PC-3 (cell line): ENCODE data around the gene IL12B. TPM values are rescaled to one million over a fixed set of nuclear protein-coding genes. Genes with fewer than 3 reads are reported as not detected.

Experiments used
- ATAC-seq: fragments of 200-7000 bp; cut with Tn5 transposase; 2 replicates; pipeline ENCODE4 v1.9.1; 2020; ENCODE audit warnings: mild to moderate bottlenecking, moderate library complexity
- BruUV-seq: library from RNA; stranded (reverse); fragments of 400-500 nt; replicated peaks from 2 replicates; lab custom pipeline; 2021; lab: Mats Ljungman, UMichigan
- CTCF ChIA-PET: fragments of 300-600 bp; sonication (Branson Sonifier 250); formaldehyde crosslinking; loops from one replicate; lab custom pipeline; 2022; ENCODE audit warnings: antibody characterized with exemption; lab: Charles Lee
- POLR2A ChIA-PET: fragments of 300-600 bp; sonication (Branson Sonifier 250); formaldehyde crosslinking; loops from one replicate; lab custom pipeline; 2022; ENCODE audit warnings: antibody characterized with exemption; ENCODE audit not compliant: unreplicated experiment; lab: Charles Lee
- DNase-seq: peaks from one replicate; pipeline ENCODE4 v3.0.0-alpha.2; 2015
- H2AFZ ChIP-seq: fragments of 300-600 bp; sonication (generic); 2 replicates; pipeline ENCODE4 v1.6.0; 2016; ENCODE audit warnings: antibody characterized with exemption, low read length
- H3F3A ChIP-seq: fragments of 300-600 bp; sonication (generic); one replicate; pipeline ENCODE4 v1.6.0; 2017; ENCODE audit warnings: antibody characterized with exemption, low read length, control low read depth, mild to moderate bottlenecking; ENCODE audit not compliant: unreplicated experiment
- H3K27ac ChIP-seq: fragments of 300-600 bp; sonication (generic); 2 replicates; pipeline ENCODE4 v1.5.1; 2016; ENCODE audit warnings: mild to moderate bottlenecking, low read length
- H3K27me3 ChIP-seq: fragments of 300-600 bp; sonication (generic); 2 replicates; pipeline ENCODE4 v1.6.1; 2016; ENCODE audit warnings: low read length, mixed read lengths
- H3K36me3 ChIP-seq: fragments of 300-600 bp; sonication (generic); 2 replicates; pipeline ENCODE4 v1.6.1; 2016; ENCODE audit warnings: low read depth, mixed run types, low read length, mixed read lengths
- H3K4me1 ChIP-seq: fragments of 300-600 bp; sonication (generic); 2 replicates; pipeline ENCODE4 v1.5.1; 2016; ENCODE audit warnings: low read length; ENCODE audit not compliant: insufficient read depth
- H3K4me2 ChIP-seq: fragments of 300-600 bp; sonication (generic); 2 replicates; pipeline ENCODE4 v1.6.0; 2016; ENCODE audit warnings: low read length
- H3K4me3 ChIP-seq: fragments of 300-600 bp; sonication (generic); 2 replicates; pipeline ENCODE4 v1.5.1; 2016; ENCODE audit warnings: mild to moderate bottlenecking, low read length, mixed read lengths
- H3K79me2 ChIP-seq: fragments of 300-600 bp; sonication (generic); 2 replicates; pipeline ENCODE4 v1.6.1; 2017; ENCODE audit warnings: low read length, mixed read lengths
- H3K9ac ChIP-seq: fragments of 300-600 bp; sonication (generic); 2 replicates; pipeline ENCODE4 v1.6.0; 2016; ENCODE audit warnings: mild to moderate bottlenecking, low read length
- H3K9me2 ChIP-seq: fragments of 300-600 bp; sonication (generic); replicated peaks from 2 replicates; pipeline ENCODE4 v1.6.1; 2016; ENCODE audit warnings: mixed run types, low read length, mixed read lengths
- H3K9me3 ChIP-seq: fragments of 300-600 bp; sonication (generic); 2 replicates; pipeline ENCODE4 v1.6.1; 2016; ENCODE audit warnings: low read length, mixed read lengths
- H4K20me1 ChIP-seq: fragments of 300-600 bp; sonication (generic); 2 replicates; pipeline ENCODE4 v1.6.1; 2016; ENCODE audit warnings: low read length, mixed read lengths
- EZH2 ChIP-seq: fragments of 300-600 bp; sonication (generic); IDR thresholded peaks from one replicate; pipeline ENCODE4 v1.6.1; 2017; ENCODE audit warnings: antibody characterized with exemption, mild to moderate bottlenecking, low read length; ENCODE audit not compliant: unreplicated experiment
- EZH2phosphoT487 ChIP-seq: fragments of 300-600 bp; sonication (generic); IDR thresholded peaks from 2 replicates; pipeline ENCODE4 v1.6.1; 2018; ENCODE audit warnings: mild to moderate bottlenecking, antibody characterized with exemption, low read length, borderline replicate concordance
- intact Hi-C: fragments of 100-400 bp; cut with micrococcal nuclease; formaldehyde crosslinking; loops from 2 replicates; pipeline ENCODE4 v1.9.0; 2023
- total RNA-seq: library from RNA; depleted of rRNA; stranded (reverse); fragments of >200 nt; gene quantifications from 2 replicates; pipeline ENCODE4 v1.2.3, GENCODE V29; 2014
- TF ChIP-seq, protein P1 (sequence below): fragments of 300-600 bp; sonication (generic); conservative IDR thresholded peaks from 2 replicates; pipeline ENCODE4 v1.5.1; 2017; ENCODE audit warnings: antibody characterized with exemption, low read depth, mild to moderate bottlenecking, low read length

IL12B gene
- total RNA-seq, 1 experiment from 2014 or later: not detected

DNA sequence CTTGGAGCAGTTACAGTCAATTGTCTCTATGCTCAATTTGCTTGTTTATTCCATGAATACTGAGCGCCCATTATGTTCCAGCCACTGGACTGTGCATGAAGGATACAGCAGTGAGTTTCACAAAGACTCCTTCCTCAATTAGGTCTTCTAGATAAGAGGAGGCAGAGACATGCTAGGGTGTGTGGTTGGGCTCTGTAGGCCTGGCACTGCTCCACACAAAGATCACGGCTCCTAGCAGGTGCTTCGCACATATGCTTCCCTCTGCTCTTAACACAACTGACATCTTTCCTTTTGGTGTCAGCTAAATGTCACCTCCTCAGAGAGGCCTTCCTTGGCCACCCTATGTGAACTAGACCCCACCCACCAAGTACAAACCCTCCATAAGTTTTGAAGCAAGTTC is 10.9 kb downstream of the IL12B start:
- Histone ChIP-seq H2AFZ (no peak overlapping the region), H3K27ac (no peak overlapping the region), H3K9me2 (no peaks in the 10 kb centered on the region), H3K4me1 (peaks cover 10% of the 10 kb centered on the region), H3K4me2 (no peak overlapping the region), H3K79me2 (no peaks in the 10 kb centered on the region), H3K9ac (no peak overlapping the region), H3K4me3 (no peak overlapping the region), H3K9me3 (no peaks in the 10 kb centered on the region), H3F3A (no peaks in the 10 kb centered on the region), H3K36me3 (no peaks in the 10 kb centered on the region), H3K27me3 (no peaks in the 10 kb centered on the region), H4K20me1 (no peaks in the 10 kb centered on the region)
- CTCF ChIA-PET: no interaction called here
- intact Hi-C loops: no loop called here
- BruUV-seq: no TSS peak
- POLR2A ChIA-PET: no interaction called here
- no peak for DNase-seq
- ATAC-seq: no peak
- TF ChIP-seq, protein P1, sequence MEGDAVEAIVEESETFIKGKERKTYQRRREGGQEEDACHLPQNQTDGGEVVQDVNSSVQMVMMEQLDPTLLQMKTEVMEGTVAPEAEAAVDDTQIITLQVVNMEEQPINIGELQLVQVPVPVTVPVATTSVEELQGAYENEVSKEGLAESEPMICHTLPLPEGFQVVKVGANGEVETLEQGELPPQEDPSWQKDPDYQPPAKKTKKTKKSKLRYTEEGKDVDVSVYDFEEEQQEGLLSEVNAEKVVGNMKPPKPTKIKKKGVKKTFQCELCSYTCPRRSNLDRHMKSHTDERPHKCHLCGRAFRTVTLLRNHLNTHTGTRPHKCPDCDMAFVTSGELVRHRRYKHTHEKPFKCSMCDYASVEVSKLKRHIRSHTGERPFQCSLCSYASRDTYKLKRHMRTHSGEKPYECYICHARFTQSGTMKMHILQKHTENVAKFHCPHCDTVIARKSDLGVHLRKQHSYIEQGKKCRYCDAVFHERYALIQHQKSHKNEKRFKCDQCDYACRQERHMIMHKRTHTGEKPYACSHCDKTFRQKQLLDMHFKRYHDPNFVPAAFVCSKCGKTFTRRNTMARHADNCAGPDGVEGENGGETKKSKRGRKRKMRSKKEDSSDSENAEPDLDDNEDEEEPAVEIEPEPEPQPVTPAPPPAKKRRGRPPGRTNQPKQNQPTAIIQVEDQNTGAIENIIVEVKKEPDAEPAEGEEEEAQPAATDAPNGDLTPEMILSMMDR: no peak
- TF ChIP-seq EZH2phosphoT487: no peak
- no peak for TF ChIP-seq EZH2

DNA sequence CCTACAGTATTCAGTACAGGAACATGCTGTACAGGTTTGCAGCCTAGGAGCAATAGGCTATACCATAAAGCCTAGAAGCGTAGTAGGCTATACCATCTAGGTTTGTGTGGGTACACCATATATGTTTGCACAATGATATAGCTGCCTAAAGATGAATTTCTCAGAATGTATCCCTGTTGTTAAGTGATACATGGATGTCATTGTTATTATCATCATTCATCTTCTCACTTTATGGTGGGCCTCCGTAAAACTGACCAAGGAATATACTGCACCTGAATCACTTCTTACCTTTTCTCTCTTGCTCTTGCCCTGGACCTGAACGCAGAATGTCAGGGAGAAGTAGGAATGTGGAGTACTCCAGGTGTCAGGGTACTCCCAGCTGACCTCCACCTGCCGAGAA is 11.8 kb downstream of the IL12B start:
- CTCF ChIA-PET: no interaction called here
- no peaks in the 10 kb centered on the region for H3K36me3 ChIP-seq
- POLR2A ChIA-PET: no interaction called here
- no TSS peak for BruUV-seq
- ATAC-seq (no peak), DNase-seq (no peak)
- intact Hi-C loops: no loop called here
- no peaks in the 10 kb centered on the region for H3K9me2 ChIP-seq
- H3K4me2 ChIP-seq: no peak overlapping the region
- H3K27ac ChIP-seq: no peak overlapping the region
- H4K20me1 ChIP-seq: no peaks in the 10 kb centered on the region
- peaks cover 10% of the 10 kb centered on the region for H3K4me1 ChIP-seq
- no peaks in the 10 kb centered on the region for H3F3A ChIP-seq
- no peak overlapping the region for H3K9ac ChIP-seq
- H3K27me3 ChIP-seq: no peaks in the 10 kb centered on the region
- H3K79me2 ChIP-seq: no peaks in the 10 kb centered on the region
- H2AFZ ChIP-seq: no peak overlapping the region
- H3K4me3 ChIP-seq: no peak overlapping the region
- H3K9me3 ChIP-seq: no peaks in the 10 kb centered on the region
- no peak for TF ChIP-seq EZH2
- no peak for TF ChIP-seq EZH2phosphoT487
- TF ChIP-seq, protein P1: no peak

DNA sequence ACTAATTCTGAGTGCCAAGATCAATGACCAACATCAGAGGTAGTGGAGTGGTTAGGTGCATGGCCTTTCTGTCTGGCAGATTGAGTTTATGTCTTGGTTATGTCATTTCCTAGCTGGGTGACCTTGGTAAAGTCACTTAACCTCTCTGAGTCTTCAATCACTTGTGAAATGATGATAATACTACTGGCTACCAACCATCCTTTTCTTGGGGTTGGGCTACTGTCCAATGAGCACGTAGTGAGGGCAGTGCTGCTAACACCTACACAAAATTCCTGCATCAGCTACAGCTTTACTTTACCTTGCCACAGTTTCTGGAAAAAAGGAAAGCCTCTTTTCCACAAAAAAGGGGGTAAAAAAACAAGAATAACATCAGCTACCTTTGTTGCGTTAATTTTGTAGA is 12.4 kb downstream of the IL12B start:
- no peak overlapping the region for H3K27ac ChIP-seq
- no peak for DNase-seq
- TF ChIP-seq, protein P1: no peak
- TF ChIP-seq EZH2 (no peak), EZH2phosphoT487 (no peak)
- no peaks in the 10 kb centered on the region for H3K36me3 ChIP-seq
- no peaks in the 10 kb centered on the region for H3K9me3 ChIP-seq
- no peaks in the 10 kb centered on the region for H3K79me2 ChIP-seq
- no peaks in the 10 kb centered on the region for H4K20me1 ChIP-seq
- no peak for ATAC-seq
- no peak overlapping the region for H3K4me2 ChIP-seq
- ChIA-PET POLR2A (no interaction called here), CTCF (interaction anchor here (1.0 to 2.6 kb wide), 3 partner anchors 31 to 161 kb away, joined by 3 to 17 read pairs (median 13); no protein-coding TSS in a partner anchor)
- H2AFZ ChIP-seq: no peak overlapping the region
- intact Hi-C loops: loop anchor here (1.0 kb wide), 2 partner anchors 32 to 161 kb away; no protein-coding TSS in a partner anchor
- H3K9ac ChIP-seq: no peak overlapping the region
- no peaks in the 10 kb centered on the region for H3K9me2 ChIP-seq
- no peak overlapping the region for H3K4me3 ChIP-seq
- peaks cover 10% of the 10 kb centered on the region for H3K4me1 ChIP-seq
- no TSS peak for BruUV-seq
- H3K27me3 ChIP-seq: no peaks in the 10 kb centered on the region
- no peaks in the 10 kb centered on the region for H3F3A ChIP-seq
